ENCODE results near the gene PARP6.

The PARP6 gene

DNA sequence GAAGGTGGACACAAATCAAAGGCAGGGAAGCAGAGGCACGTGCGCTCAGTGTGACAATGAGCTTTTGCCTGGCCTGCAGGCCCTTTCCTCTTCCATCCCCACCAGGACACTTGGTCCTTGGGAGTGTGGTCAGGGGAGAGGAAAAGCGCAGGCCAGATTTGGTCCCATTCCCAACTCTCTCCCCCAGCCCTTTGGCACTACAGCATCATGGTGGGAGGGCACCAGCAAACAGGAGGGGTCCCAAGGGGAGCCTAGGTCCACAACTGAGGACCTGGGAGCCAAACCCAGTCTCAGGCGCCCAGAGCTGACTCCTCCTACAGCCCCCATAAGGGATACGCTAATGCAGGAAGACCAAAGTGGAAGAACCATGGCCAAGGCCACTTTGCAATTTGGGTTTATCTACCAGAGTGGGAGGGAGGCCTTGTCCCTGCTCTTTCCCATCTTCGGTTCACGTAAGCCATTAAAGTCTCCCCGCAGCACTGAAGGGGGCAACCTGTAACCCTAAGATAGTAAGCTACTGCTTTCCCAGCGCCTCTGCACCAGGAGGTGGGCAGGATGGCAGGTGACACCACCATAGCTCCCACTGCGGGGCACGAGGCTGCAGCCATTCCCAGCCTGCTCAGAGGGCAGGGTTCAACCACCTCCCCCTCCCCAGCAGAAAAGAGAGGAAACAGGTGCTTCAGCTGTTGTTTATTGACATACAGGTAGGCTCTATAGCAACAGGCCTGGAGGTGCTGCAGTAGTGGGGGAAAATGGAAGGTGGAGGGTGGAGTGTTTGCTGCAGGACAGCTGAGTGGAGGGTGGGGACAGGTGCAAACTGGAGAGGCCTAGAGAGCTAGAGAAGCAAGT is 73.8 kb downstream of the PARP6 start:
- no peak for DNase-seq (ENCODE audit: low read depth)

GRCh38 chr15:72197460-72198355 is 74.6 kb downstream of the PARP6 start, which contains the start of gene GRAMD2A:
GRAMD2A (minus strand) TSS chr15:72197787.
- DNase-seq (ENCODE audit: low read depth) = no peak

- no peak for DNase-seq (ENCODE audit: low read depth)
Measured at GRCh38 chr15:72197041-72197459, 75.3 kb downstream of the PARP6 start.

DNA sequence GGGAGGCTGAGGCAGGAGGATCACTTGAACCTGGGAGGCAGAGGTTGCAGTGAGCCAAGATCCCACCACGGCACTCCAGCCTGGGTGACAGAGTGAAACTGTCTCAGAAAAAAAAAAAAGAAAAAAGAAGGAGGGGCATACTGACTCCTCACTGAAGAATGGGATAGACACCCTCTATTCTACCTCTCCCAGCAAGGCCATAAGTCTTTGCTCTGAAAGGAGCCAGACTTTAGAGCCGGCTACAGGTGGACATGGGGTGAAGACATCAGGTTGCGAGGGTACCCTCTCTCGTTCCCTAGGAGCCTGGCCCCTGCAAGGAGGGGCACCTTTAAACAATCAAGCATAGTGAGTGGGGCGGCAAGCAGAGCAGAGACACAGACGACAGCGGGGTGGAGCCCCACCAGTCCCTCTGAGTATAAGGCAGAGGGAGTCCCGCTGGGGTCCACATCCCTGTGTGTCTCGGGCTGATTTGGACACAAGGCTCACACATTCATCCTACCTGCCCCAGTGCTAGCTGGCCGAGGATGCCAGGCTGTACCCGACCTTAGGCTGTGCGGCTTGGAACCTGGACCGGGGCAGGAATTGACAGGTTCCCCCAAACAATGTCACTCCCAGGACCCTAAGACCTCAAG is 75.8 kb downstream of the PARP6 start:
- no peak for DNase-seq (ENCODE audit: low read depth)

- DNase-seq (ENCODE audit: low read depth) = no peak
Measured at GRCh38 chr15:72195101-72195511, 77.2 kb downstream of the PARP6 start.

- no peak for DNase-seq (ENCODE audit: low read depth)
Measured at GRCh38 chr15:72193836-72194396, 78.4 kb downstream of the PARP6 start.

- DNase-seq (ENCODE audit: low read depth) = no peak
Measured at GRCh38 chr15:72192416-72192815, 79.9 kb downstream of the PARP6 start.

Data from stimulated activated CD4-positive, alpha-beta T cell treated with anti-CD3 and anti-CD28 coated beads, Interleukin-2, amount 100 ng/mL, for 4 hours (primary cell).